Measurements from ENCODE around the gene GPR37L1.

GPR37L1 gene

GRCh38 chr1:202131956-202132821 lies 9.5 kb downstream of the GPR37L1 start:
- no peak for TF ChIP-seq CTCF (IDR thresholded peaks at IDR 0.05; ENCODE audit: insufficient read depth, low read length, poor library complexity, severe bottlenecking)
- Histone ChIP-seq H3K27me3 (replicated peaks; ENCODE audit: control insufficient read depth, insufficient read depth, low read length) (no peaks in the 10 kb centered on the region), H3K36me3 (ENCODE audit: control insufficient read depth, insufficient read depth, low read length) (peaks cover 17% of the 10 kb centered on the region), H3K4me3 (replicated peaks; ENCODE audit: low read depth, low read length) (no peak overlapping the region)
- DNase-seq (ENCODE audit: extremely low read depth, insufficient read length) = no peak

- Histone ChIP-seq H3K36me3 (ENCODE audit: control insufficient read depth, insufficient read depth, low read length) (peaks cover 22% of the 10 kb centered on the region), H3K4me3 (replicated peaks; ENCODE audit: low read depth, low read length) (no peak overlapping the region), H3K27me3 (replicated peaks; ENCODE audit: control insufficient read depth, insufficient read depth, low read length) (no peaks in the 10 kb centered on the region)
- DNase-seq (ENCODE audit: extremely low read depth, insufficient read length) = no peak
- TF ChIP-seq CTCF (IDR thresholded peaks at IDR 0.05; ENCODE audit: insufficient read depth, low read length, poor library complexity, severe bottlenecking) = no peak
Observed at GRCh38 chr1:202133001-202133400, 10.3 kb downstream of the GPR37L1 start.

- no peak for DNase-seq (ENCODE audit: extremely low read depth, insufficient read length)
- H3K27me3 ChIP-seq (replicated peaks; ENCODE audit: control insufficient read depth, insufficient read depth, low read length) = no peaks in the 10 kb centered on the region
- TF ChIP-seq CTCF (IDR thresholded peaks at IDR 0.05; ENCODE audit: insufficient read depth, low read length, poor library complexity, severe bottlenecking) = no peak
- peaks cover 22% of the 10 kb centered on the region for H3K36me3 ChIP-seq (ENCODE audit: control insufficient read depth, insufficient read depth, low read length)
- H3K4me3 ChIP-seq (replicated peaks; ENCODE audit: low read depth, low read length) = no peak overlapping the region
Observed at GRCh38 chr1:202133496-202133895, 10.8 kb downstream of the GPR37L1 start.

- no peak for TF ChIP-seq CTCF (IDR thresholded peaks at IDR 0.05; ENCODE audit: insufficient read depth, low read length, poor library complexity, severe bottlenecking)
- H3K36me3 ChIP-seq (ENCODE audit: control insufficient read depth, insufficient read depth, low read length) = peaks cover 22% of the 10 kb centered on the region
- H3K4me3 ChIP-seq (replicated peaks; ENCODE audit: low read depth, low read length) = no peak overlapping the region
- no peak for DNase-seq (ENCODE audit: extremely low read depth, insufficient read length)
- no peaks in the 10 kb centered on the region for H3K27me3 ChIP-seq (replicated peaks; ENCODE audit: control insufficient read depth, insufficient read depth, low read length)
Observed at GRCh38 chr1:202133989-202134388, 11.3 kb downstream of the GPR37L1 start.

GRCh38 chr1:202134645-202135172 lies 12.0 kb downstream of the GPR37L1 start:
- DNase-seq (ENCODE audit: extremely low read depth, insufficient read length) = no peak
- Histone ChIP-seq H3K27me3 (replicated peaks; ENCODE audit: control insufficient read depth, insufficient read depth, low read length) (no peaks in the 10 kb centered on the region), H3K4me3 (replicated peaks; ENCODE audit: low read depth, low read length) (no peak overlapping the region), H3K36me3 (ENCODE audit: control insufficient read depth, insufficient read depth, low read length) (peaks cover 22% of the 10 kb centered on the region)
- TF ChIP-seq CTCF (IDR thresholded peaks at IDR 0.05; ENCODE audit: insufficient read depth, low read length, poor library complexity, severe bottlenecking) = no peak

All from GM06990 (cell line).